Neural progenitor cell (in vitro differentiated cells): ENCODE results near the gene NSG2. TPM values are rescaled to one million over a fixed set of nuclear protein-coding genes. Genes with fewer than 3 reads are reported as not detected.

Experiments used
- DNase-seq: peaks from one replicate; pipeline ENCODE4 v3.0.0-alpha.2; 2016; ENCODE audit warnings: low spot score
- H2AFZ ChIP-seq: fragments of 200-600 bp; sonication (generic); replicated peaks from 2 replicates; pipeline ENCODE4 v1.6.1; 2016; ENCODE audit warnings: antibody characterized with exemption
- H3F3A ChIP-seq: fragments of 200-600 bp; sonication (generic); 2 replicates; pipeline ENCODE4 v1.6.1; 2016; ENCODE audit warnings: antibody characterized with exemption, low read depth
- H3K27ac ChIP-seq: fragments of 200-600 bp; sonication (generic); 2 replicates; pipeline ENCODE4 v1.5.1; 2016; ENCODE audit warnings: mild to moderate bottlenecking
- H3K27me3 ChIP-seq: fragments of 200-600 bp; sonication (generic); 2 replicates; pipeline ENCODE4 v1.6.1; 2016; ENCODE audit warnings: mild to moderate bottlenecking, moderate library complexity
- H3K36me3 ChIP-seq: fragments of 200-600 bp; sonication (generic); 2 replicates; pipeline ENCODE4 v1.5.1; 2016
- H3K4me1 ChIP-seq: fragments of 200-600 bp; sonication (generic); 2 replicates; pipeline ENCODE4 v1.6.1; 2016; ENCODE audit warnings: mixed run types
- H3K4me2 ChIP-seq: fragments of 200-600 bp; sonication (generic); 2 replicates; pipeline ENCODE4 v1.6.1; 2016
- H3K4me3 ChIP-seq: fragments of 200-600 bp; sonication (generic); 2 replicates; pipeline ENCODE4 v1.5.1; 2016
- H3K79me2 ChIP-seq: fragments of 200-600 bp; sonication (generic); 2 replicates; pipeline ENCODE4 v1.6.1; 2016; ENCODE audit warnings: low read depth
- H3K9ac ChIP-seq: fragments of 200-600 bp; sonication (generic); 2 replicates; pipeline ENCODE4 v1.6.1; 2016
- H3K9me3 ChIP-seq: fragments of 200-600 bp; sonication (generic); 2 replicates; pipeline ENCODE4 v1.5.1; 2016; ENCODE audit warnings: low read depth
- H4K20me1 ChIP-seq: fragments of 200-600 bp; sonication (generic); 2 replicates; pipeline ENCODE4 v1.6.1; 2016; ENCODE audit warnings: low read depth
- H3K27ac Mint-ChIP-seq: 3 replicates; pipeline ENCODE4 v1.8.0; 2021; ENCODE audit warnings: mixed read lengths
- H3K27me3 Mint-ChIP-seq: 2 replicates; pipeline ENCODE4 v1.8.0; 2022; ENCODE audit warnings: low read depth, mild to moderate bottlenecking, inconsistent platforms, moderate library complexity, mixed read lengths; ENCODE audit not compliant: insufficient read depth
- H3K36me3 Mint-ChIP-seq: 3 replicates; pipeline ENCODE4 v1.8.0; 2021; ENCODE audit warnings: mixed read lengths
- H3K4me1 Mint-ChIP-seq: 3 replicates; pipeline ENCODE4 v1.8.0; 2021; ENCODE audit warnings: mixed read lengths
- H3K4me3 Mint-ChIP-seq: 3 replicates; pipeline ENCODE4 v1.8.0; 2021; ENCODE audit warnings: mild to moderate bottlenecking, moderate library complexity, mixed read lengths
- H3K9me3 Mint-ChIP-seq: 3 replicates; pipeline ENCODE4 v1.8.0; 2020; ENCODE audit warnings: mixed read lengths
- EZH2 ChIP-seq: fragments of 200-600 bp; sonication (generic); IDR thresholded peaks from 2 replicates; pipeline ENCODE4 v1.6.1; 2017; ENCODE audit warnings: antibody characterized with exemption, mild to moderate bottlenecking, moderate library complexity
- EZH2phosphoT487 ChIP-seq: fragments of 200-600 bp; sonication (generic); IDR thresholded peaks from 2 replicates; pipeline ENCODE4 v1.6.1; 2017; ENCODE audit warnings: antibody characterized with exemption
- total RNA-seq: library from RNA; depleted of rRNA; stranded (reverse); fragments of >200 nt; gene quantifications from 2 replicates; pipeline ENCODE4 v1.2.3, GENCODE V29; 2015; ENCODE audit warnings: low replicate concordance
- TF ChIP-seq, protein P1 (sequence below): fragments of 200-600 bp; sonication (generic); IDR thresholded peaks from 2 replicates; pipeline ENCODE4 v1.5.1; 2017; ENCODE audit warnings: antibody characterized with exemption, mild to moderate bottlenecking

NSG2 gene
- total RNA-seq, result 0.11 and 0.22 TPM in 2 replicates

DNA sequence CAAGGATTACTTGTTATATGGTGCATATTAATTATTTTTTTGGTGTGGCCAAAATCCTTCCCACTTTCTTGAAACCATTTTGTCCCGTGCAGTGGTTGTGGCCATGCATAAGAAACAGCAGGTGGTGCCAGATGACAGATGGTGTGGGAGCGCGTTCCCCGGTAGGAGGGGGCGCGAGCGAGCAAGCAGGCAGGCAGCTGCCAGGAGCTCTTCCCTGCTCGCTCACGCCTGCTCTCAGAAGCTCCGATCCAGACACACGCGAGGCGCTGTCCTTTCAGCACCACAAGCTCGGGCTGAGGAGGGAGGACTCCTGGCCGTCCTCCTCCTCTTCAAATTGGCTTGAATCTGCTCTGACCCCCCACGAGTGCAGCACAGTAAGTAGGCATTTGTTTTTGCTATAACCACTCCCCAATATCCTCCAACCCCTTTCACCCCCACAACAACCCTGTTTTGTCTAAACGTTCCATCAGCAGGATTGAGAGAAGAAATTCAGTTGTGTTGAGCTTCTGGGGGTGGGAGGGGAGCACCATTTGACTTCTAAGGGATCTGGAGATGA is at the start of gene NSG2:
Gene NSG2 (plus strand): TSS at position 237 of the 556 bp plus-strand sequence. CDS start 1,050 bp downstream, outside the sequence.
- Mint-ChIP-seq H3K9me3 (no peaks in the 10 kb centered on the region), H3K27me3 (peaks cover 8% of the 10 kb centered on the region), H3K36me3 (no peaks in the 10 kb centered on the region), H3K4me1 (no peaks in the 10 kb centered on the region), H3K27ac (peak within 1 kb of the TSS; percentile 65), H3K4me3 (peak within 1 kb of the TSS; percentile 68)
- Histone ChIP-seq H3K4me3 (no peak within 1 kb of the TSS), H4K20me1 (no peaks in the 10 kb centered on the region), H3K9me3 (no peaks in the 10 kb centered on the region), H3K4me2 (no peak within 1 kb of the TSS), H2AFZ (no peak within 1 kb of the TSS), H3K36me3 (no peaks in the 10 kb centered on the region), H3K4me1 (no peaks in the 10 kb centered on the region), H3F3A (no peaks in the 10 kb centered on the region), H3K79me2 (no peaks in the 10 kb centered on the region), H3K27ac (no peak within 1 kb of the TSS), H3K27me3 (no peaks in the 10 kb centered on the region), H3K9ac (no peak within 1 kb of the TSS)
- peak; percentile 98 for DNase-seq
- no peak for TF ChIP-seq EZH2
- TF ChIP-seq, protein P1, sequence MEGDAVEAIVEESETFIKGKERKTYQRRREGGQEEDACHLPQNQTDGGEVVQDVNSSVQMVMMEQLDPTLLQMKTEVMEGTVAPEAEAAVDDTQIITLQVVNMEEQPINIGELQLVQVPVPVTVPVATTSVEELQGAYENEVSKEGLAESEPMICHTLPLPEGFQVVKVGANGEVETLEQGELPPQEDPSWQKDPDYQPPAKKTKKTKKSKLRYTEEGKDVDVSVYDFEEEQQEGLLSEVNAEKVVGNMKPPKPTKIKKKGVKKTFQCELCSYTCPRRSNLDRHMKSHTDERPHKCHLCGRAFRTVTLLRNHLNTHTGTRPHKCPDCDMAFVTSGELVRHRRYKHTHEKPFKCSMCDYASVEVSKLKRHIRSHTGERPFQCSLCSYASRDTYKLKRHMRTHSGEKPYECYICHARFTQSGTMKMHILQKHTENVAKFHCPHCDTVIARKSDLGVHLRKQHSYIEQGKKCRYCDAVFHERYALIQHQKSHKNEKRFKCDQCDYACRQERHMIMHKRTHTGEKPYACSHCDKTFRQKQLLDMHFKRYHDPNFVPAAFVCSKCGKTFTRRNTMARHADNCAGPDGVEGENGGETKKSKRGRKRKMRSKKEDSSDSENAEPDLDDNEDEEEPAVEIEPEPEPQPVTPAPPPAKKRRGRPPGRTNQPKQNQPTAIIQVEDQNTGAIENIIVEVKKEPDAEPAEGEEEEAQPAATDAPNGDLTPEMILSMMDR, result peak; percentile 89
- TF ChIP-seq EZH2phosphoT487, result no peak

DNA sequence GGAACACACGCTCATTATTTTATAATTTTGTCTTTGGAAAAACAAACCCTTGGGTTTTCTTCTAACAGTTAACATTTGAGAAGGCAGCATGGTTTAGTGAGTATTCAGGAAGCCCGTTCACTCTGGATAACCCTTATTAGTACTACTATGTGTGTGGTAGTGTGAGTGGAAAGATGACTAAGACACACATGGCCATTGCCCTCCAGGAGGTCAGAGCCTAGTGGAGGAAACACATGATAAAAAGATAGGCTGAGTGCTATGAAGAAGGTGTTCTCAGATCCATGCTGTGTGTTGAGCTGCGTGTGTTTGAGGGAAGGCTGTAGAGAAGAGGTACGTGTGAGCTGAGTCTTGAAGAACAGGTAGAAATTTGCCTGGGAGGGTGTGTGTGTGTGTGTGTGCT is 48.2 kb upstream of the NSG2 start:
- H3K27me3 ChIP-seq, result no peaks in the 10 kb centered on the region

DNA sequence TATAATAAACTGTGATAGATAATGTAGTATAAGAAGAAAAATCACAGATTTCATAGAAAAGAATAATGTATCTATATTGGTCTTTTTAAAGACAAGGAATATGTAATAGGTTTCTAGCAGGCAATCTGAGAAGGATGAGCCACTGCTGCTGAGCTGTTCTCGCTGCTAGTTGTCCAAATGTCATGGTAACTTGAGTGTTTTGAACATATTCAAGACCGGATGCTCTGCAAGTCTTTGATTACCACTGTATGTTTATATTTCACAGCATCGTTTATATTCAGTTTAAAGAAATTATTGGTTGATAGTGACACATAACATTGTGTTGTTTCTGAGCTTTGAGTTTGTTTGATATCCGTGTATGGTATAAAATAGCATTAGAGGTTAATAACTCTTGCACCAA is 47.0 kb upstream of the NSG2 start:
- Mint-ChIP-seq H3K9me3 (no peaks in the 10 kb centered on the region), H3K36me3 (no peaks in the 10 kb centered on the region), H3K27me3 (no peaks in the 10 kb centered on the region), H3K4me1 (no peaks in the 10 kb centered on the region), H3K4me3 (no peak overlapping the region), H3K27ac (no peak overlapping the region)
- Histone ChIP-seq H3K36me3 (no peaks in the 10 kb centered on the region), H3F3A (no peaks in the 10 kb centered on the region), H3K9me3 (no peaks in the 10 kb centered on the region), H2AFZ (no peak overlapping the region), H3K27ac (no peak overlapping the region), H3K4me1 (no peaks in the 10 kb centered on the region), H3K79me2 (no peaks in the 10 kb centered on the region), H4K20me1 (no peaks in the 10 kb centered on the region), H3K9ac (no peak overlapping the region), H3K27me3 (peaks cover 3% of the 10 kb centered on the region), H3K4me3 (no peak overlapping the region), H3K4me2 (no peak overlapping the region)
- TF ChIP-seq EZH2phosphoT487 (no peak), EZH2 (no peak)
- TF ChIP-seq, protein P1, result no peak
- no peak for DNase-seq

More for the DNA sequence above, 48.2 kb upstream of the NSG2 start:
- Histone ChIP-seq H3K36me3 (no peaks in the 10 kb centered on the region), H3K9ac (no peak overlapping the region), H3K4me3 (no peak overlapping the region), H3F3A (no peaks in the 10 kb centered on the region), H3K79me2 (no peaks in the 10 kb centered on the region), H2AFZ (no peak overlapping the region), H3K9me3 (no peaks in the 10 kb centered on the region), H3K4me2 (no peak overlapping the region), H4K20me1 (no peaks in the 10 kb centered on the region), H3K27ac (no peak overlapping the region), H3K4me1 (no peaks in the 10 kb centered on the region)
- TF ChIP-seq EZH2phosphoT487, result no peak
- TF ChIP-seq, protein P1, result no peak
- no peak for TF ChIP-seq EZH2
- no peaks in the 10 kb centered on the region for H3K4me1 Mint-ChIP-seq
- no peaks in the 10 kb centered on the region for H3K27me3 Mint-ChIP-seq
- no peak for DNase-seq
- no peaks in the 10 kb centered on the region for H3K36me3 Mint-ChIP-seq
- no peak overlapping the region for H3K27ac Mint-ChIP-seq
- no peak overlapping the region for H3K4me3 Mint-ChIP-seq
- H3K9me3 Mint-ChIP-seq, result no peaks in the 10 kb centered on the region
